K562 (cell line): ENCODE measurements around the gene PRAC2. TPM values are rescaled to one million over a fixed set of nuclear protein-coding genes. Genes with fewer than 3 reads are reported as not detected.

Source experiments
- ATAC-seq: fragments of 200-7000 bp; cut with Tn5 transposase; 3 replicates; pipeline ENCODE4 v1.9.1; 2020; ENCODE audit warnings: moderate library complexity
- BruUV-seq: library from RNA; stranded (reverse); fragments of 400-500 nt; replicated peaks from 2 replicates; lab custom pipeline; 2021; lab: Mats Ljungman, UMichigan
- CTCF ChIA-PET: fragments of 300-600 bp; formaldehyde crosslinking; extraction: SDS; loops from one replicate; lab custom pipeline; 2021; ENCODE audit warnings: low intra/inter-chr PET ratio; lab: Yijun Ruan, JAX
- POLR2A ChIA-PET: fragments of 300-600, 350-650 bp; sonication (Branson Sonifier 250); formaldehyde crosslinking; extraction: SDS; loops from one replicate; lab custom pipeline; 2021; ENCODE audit warnings: antibody characterized with exemption, inconsistent platforms; lab: Yijun Ruan, JAX
- DNase-seq, 4 experiments: peaks; one replicate each; pipeline versions ENCODE4 v3.0.0 to v3.0.0-alpha.2; 2011 to 2018; ENCODE audit warnings: low spot score in 3 of 4, mixed read lengths in 3 of 4; ENCODE audit errors: extremely low read depth in 1 of 4
- FAIRE-seq: peaks from 2 replicates; lab custom pipeline; 2011; peaks lifted over from hg19 to GRCh38; lab: Jason Lieb, UNC
- H2AFZ ChIP-seq: 2 replicates; pipeline ENCODE4 v1.6.0; 2011; ENCODE audit warnings: low read depth, low read length, control low read depth, inconsistent platforms
- H3K27ac ChIP-seq: fragments of 200-600 bp; 3 replicates; pipeline ENCODE4 v1.8.0; 2011; ENCODE audit warnings: low read depth, mild to moderate bottlenecking, control low read depth, inconsistent platforms, low read length, moderate library complexity, mixed read lengths; ENCODE audit errors: extremely low read depth
- H3K27me3 ChIP-seq, 2 experiments: fragments of 300-600 bp in 1 of 2; 2 replicates in 1 of 2; 3 replicates in 1 of 2; pipeline versions ENCODE4 v1.6.0 to v1.8.0; 2011; ENCODE audit warnings: inconsistent platforms in 2 of 2, low read length in 2 of 2, mild to moderate bottlenecking in 1 of 2, mixed read lengths in 1 of 2, moderate library complexity in 1 of 2; ENCODE audit not compliant: control insufficient read depth in 2 of 2, insufficient read depth in 2 of 2
- H3K36me3 ChIP-seq: fragments of 300-600 bp; 3 replicates; pipeline ENCODE4 v1.8.0; 2011; ENCODE audit warnings: mild to moderate bottlenecking, low read length, inconsistent platforms; ENCODE audit not compliant: control insufficient read depth, insufficient read depth
- H3K4me1 ChIP-seq, 2 experiments: fragments of 200-600 bp in 1 of 2; replicated peaks in 1 of 2; 2 replicates in 1 of 2; 3 replicates in 1 of 2; pipeline versions ENCODE4 v1.5.1 to v1.8.0; 2011; ENCODE audit warnings: inconsistent platforms in 2 of 2, low read length in 2 of 2, mild to moderate bottlenecking in 1 of 2, mixed read lengths in 1 of 2, moderate library complexity in 1 of 2; ENCODE audit not compliant: control insufficient read depth in 2 of 2, insufficient read depth in 2 of 2
- H3K4me2 ChIP-seq: 2 replicates; pipeline ENCODE4 v1.6.1; 2011; ENCODE audit warnings: low read length, control low read depth, inconsistent platforms, mixed read lengths; ENCODE audit not compliant: insufficient read depth
- H3K4me3 ChIP-seq: fragments of 200-600 bp; sonication (generic), shearing (Covaris generic); 2 replicates; pipeline ENCODE4 v1.5.1; 2016; ENCODE audit warnings: control low read depth, inconsistent platforms
- H3K79me2 ChIP-seq: fragments of 200-600 bp; 3 replicates; pipeline ENCODE4 v1.8.0; 2011; ENCODE audit warnings: low read length, inconsistent platforms; ENCODE audit not compliant: control insufficient read depth, insufficient read depth
- H3K9ac ChIP-seq, 2 experiments: 2 replicates each; pipeline versions ENCODE4 v1.6.0 to v1.6.1; 2011; ENCODE audit warnings: low read depth in 2 of 2, low read length in 2 of 2, control low read depth in 1 of 2, inconsistent platforms in 1 of 2, mild to moderate bottlenecking in 1 of 2, mixed read lengths in 1 of 2; ENCODE audit not compliant: insufficient read depth in 1 of 2
- H3K9me1 ChIP-seq: one replicate; pipeline ENCODE4 v1.6.0; 2011; ENCODE audit warnings: inconsistent platforms, mild to moderate bottlenecking, low read length, moderate library complexity; ENCODE audit not compliant: control insufficient read depth, insufficient read depth
- H3K9me3 ChIP-seq: replicated peaks from 2 replicates; pipeline ENCODE4 v1.5.1; 2011; ENCODE audit warnings: low read depth, low read length, inconsistent platforms; ENCODE audit not compliant: control insufficient read depth, insufficient read depth
- H4K20me1 ChIP-seq: replicated peaks from 2 replicates; pipeline ENCODE4 v1.6.1; 2011; ENCODE audit warnings: low read length, inconsistent platforms, mixed read lengths; ENCODE audit not compliant: control insufficient read depth, insufficient read depth
- FUS ChIP-seq: fragments of 200-400 bp; formaldehyde crosslinking; optimal IDR thresholded peaks from 2 replicates; pipeline ENCODE3; 2017; ENCODE audit warnings: low read depth, low read length
- GTF2F1 ChIP-seq: IDR thresholded peaks from 2 replicates; pipeline ENCODE4 v1.6.1; 2011; ENCODE audit warnings: low read depth, low read length, improper control_type of control experiment
- HNRNPUL1 ChIP-seq: fragments of 200-400 bp; formaldehyde crosslinking; IDR thresholded peaks from 2 replicates; pipeline ENCODE4 v1.6.1; 2017; ENCODE audit warnings: low read length
- NUFIP1 ChIP-seq: fragments of 450-650 bp; IDR thresholded peaks from 2 replicates; pipeline ENCODE4 v1.6.1; 2018; ENCODE audit not compliant: partially characterized antibody
- POLR2A ChIP-seq: fragments of 450-650 bp; conservative IDR thresholded peaks from 2 replicates; pipeline ENCODE4 v1.6.1; 2016
- RBM14 ChIP-seq: fragments of 200-400 bp; formaldehyde crosslinking; IDR thresholded peaks from 2 replicates; pipeline ENCODE4 v1.6.1; 2018; ENCODE audit warnings: low read depth, mild to moderate bottlenecking, low read length, moderate library complexity, borderline replicate concordance; ENCODE audit not compliant: insufficient read depth
- TAF15 ChIP-seq: fragments of 200-400 bp; formaldehyde crosslinking; IDR thresholded peaks from 2 replicates; pipeline ENCODE4 v1.6.1; 2017; ENCODE audit warnings: mild to moderate bottlenecking, low read depth, low read length, moderate library complexity
- ZBTB5 ChIP-seq: fragments of 450-650 bp; IDR thresholded peaks from 2 replicates; pipeline ENCODE4 v1.6.1; 2017; ENCODE audit warnings: antibody characterized with exemption
- ZSCAN29 ChIP-seq: fragments of 450-650 bp; IDR thresholded peaks from 2 replicates; pipeline ENCODE4 v1.6.1; 2017
- WGBS: fragments of 100-300 bp; shearing (Covaris generic); methylation state at CpG from one replicate; pipeline ENCODE4 v1.1.6; 2016; ENCODE audit warnings: low coverage, mixed read lengths; ENCODE audit not compliant: insufficient coverage; ENCODE audit errors: missing lambda C conversion rate; 5-methylcytosine and 5-hydroxymethylcytosine counted together
- in situ Hi-C: fragments of 300-500 bp; cut with MboI; formaldehyde crosslinking; loops from 4 replicates; pipeline ENCODE4 v1.15.0; 2018; ENCODE audit warnings: inconsistent platforms, mixed read lengths
- intact Hi-C: fragments of 100-400 bp; cut with micrococcal nuclease; formaldehyde crosslinking; loops from 2 replicates; pipeline ENCODE4 v1.14.2; 2022
- polyA plus RNA-seq, 8 experiments: library from polyadenylated mRNA; depleted of rRNA in 4 of 8; stranded (reverse) in 5 of 8; unstranded in 3 of 8; fragments of >200 nt; fragmentation: Nextera tagmentation in 2 of 8; fragmentation: Illumina TruSeq in 1 of 8; extraction: Ambion mirVana in 2 of 8; extraction: Trizol in 1 of 8; gene quantifications; 2 replicates each; pipeline versions ENCODE4 v1.2.1 to v1.2.3, GENCODE V29; 2011 to 2014; ENCODE audit warnings: inconsistent platforms in 1 of 8, missing spikeins in 1 of 8
- total RNA-seq, 7 experiments: library from RNA; depleted of rRNA in 6 of 7; stranded (reverse); fragments of >200 nt in 6 of 7; fragmentation: Illumina TruSeq in 2 of 7; extraction: Trizol in 2 of 7; gene quantifications; 2 replicates each; pipeline versions ENCODE4 v1.2.1 to v1.2.3, GENCODE V29; 2011 to 2021; ENCODE audit warnings: low replicate concordance in 1 of 7

Gene PRAC2
- total and polyA plus RNA-seq, 9 of the 15 experiments (the other 6 are each of a cell fraction or from before 2014, with no cell fraction given): not detected

GRCh38 chr17:48734333-48735061, 11.5 kb downstream of the PRAC2 start:
- Histone ChIP-seq H3K27ac (no peak overlapping the region), H3K9ac (no peak overlapping the region), H2AFZ (no peak overlapping the region), H3K9me3 (no peaks in the 10 kb centered on the region), H3K9me1 (no peaks in the 10 kb centered on the region), H3K4me1 (peaks cover 0 to 14% of the 10 kb centered on the region in 2 experiments; a peak in 3 of 5 replicates), H3K79me2 (no peaks in the 10 kb centered on the region), H3K36me3 (no peaks in the 10 kb centered on the region), H3K27me3 (peaks cover 59 to 78% of the 10 kb centered on the region in 2 experiments), H4K20me1 (no peaks in the 10 kb centered on the region; the same call in none of the 2 replicates), H3K4me2 (no peak overlapping the region), H3K4me3 (no peak overlapping the region)
- no TSS peak for BruUV-seq
- DNase-seq (no peak), FAIRE-seq (no peak), ATAC-seq (no peak)
- POLR2A ChIA-PET: interaction anchor here (0.5 to 1.2 kb wide), 5 partner anchors 10 to 523 kb away, joined by 3 read pairs; no protein-coding TSS in a partner anchor
- intact Hi-C loops: no loop called here
- CTCF ChIA-PET: no interaction called here
- in situ Hi-C loops: no loop called here
- WGBS: 3% methylated on average over 12 of the region's 14 CpGs
- TF ChIP-seq ZSCAN29 (no peak), HNRNPUL1 (no peak), GTF2F1 (no peak), TAF15 (no peak), NUFIP1 (no peak), RBM14 (no peak), FUS (no peak), ZBTB5 (no peak), POLR2A (no peak)
